GM18507 (cell line): ENCODE data around the gene PGC.

ENCODE experiments used
- DNase-seq: peaks from one replicate; pipeline ENCODE4 v3.0.0; 2011; ENCODE audit warnings: low read depth; ENCODE audit not compliant: insufficient read length; ENCODE audit errors: extremely low spot score
- FAIRE-seq: peaks from 2 replicates; lab custom pipeline; 2011; peaks lifted over from hg19 to GRCh38; lab: Jason Lieb, UNC

PGC gene

GRCh38 chr6:41689171-41690008 lies 57.8 kb downstream of the PGC start:
- no peak for DNase-seq
- no peak for FAIRE-seq

GRCh38 chr6:41688256-41688965 lies 58.8 kb downstream of the PGC start:
- FAIRE-seq (no peak), DNase-seq (no peak)

GRCh38 chr6:41687501-41688175 lies 59.6 kb downstream of the PGC start:
- FAIRE-seq (no peak), DNase-seq (no peak)
